GM18873 (cell line): ENCODE measurements around the gene LGALS3BP.

ENCODE experiments used
- ATAC-seq: cut with Tn5 transposase; IDR thresholded peaks from one replicate; pipeline ENCODE4 v1.9.1; 2021; ENCODE audit warnings: mild to moderate bottlenecking, moderate library complexity, moderate number of reproducible peaks; ENCODE audit not compliant: unreplicated experiment, low FRiP score

Gene LGALS3BP

GRCh38 chr17:78999947-79000395, 20.2 kb upstream of the LGALS3BP start:
- no peak for ATAC-seq

- ATAC-seq: no peak
These were observed 19.5 kb upstream of the LGALS3BP start for GRCh38 chr17:78999056-78999768.

DNA sequence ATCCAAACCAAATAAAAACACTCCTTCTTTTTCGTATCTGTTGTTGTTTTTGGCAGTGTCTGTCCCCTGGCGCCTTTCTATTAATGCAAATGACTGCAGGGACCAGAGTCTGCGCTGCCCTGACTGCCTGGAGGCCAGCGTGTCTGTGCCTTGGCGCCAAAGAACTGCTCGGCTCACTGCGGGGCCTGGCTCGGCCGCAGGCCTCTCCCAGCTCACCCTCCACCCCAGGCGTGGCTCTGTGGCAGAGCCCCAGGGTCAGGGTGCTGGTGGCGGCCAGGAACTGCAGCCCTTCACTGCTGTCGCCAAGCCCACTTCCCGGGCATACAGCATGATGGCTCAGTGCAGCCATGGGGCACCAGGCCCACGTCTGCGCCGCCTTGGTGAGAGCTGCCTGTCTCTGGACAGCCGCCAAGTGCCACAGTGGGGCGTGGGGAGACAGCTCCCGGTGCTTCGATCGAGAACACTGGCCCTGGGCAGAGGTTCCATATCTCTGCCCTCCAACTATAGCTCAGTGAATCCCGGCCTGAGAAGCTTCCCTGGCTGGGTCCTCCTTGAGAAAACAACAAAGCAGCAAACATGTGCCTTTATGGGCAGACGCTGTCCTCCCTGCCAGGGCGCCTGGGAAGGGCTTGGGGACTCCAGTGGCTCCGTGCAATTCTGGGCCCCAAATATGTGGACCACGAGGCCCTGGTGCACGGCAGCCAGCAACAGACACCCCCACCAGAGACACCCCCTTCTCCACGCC, 18.8 kb upstream of the LGALS3BP start:
- ATAC-seq: no peak

DNA sequence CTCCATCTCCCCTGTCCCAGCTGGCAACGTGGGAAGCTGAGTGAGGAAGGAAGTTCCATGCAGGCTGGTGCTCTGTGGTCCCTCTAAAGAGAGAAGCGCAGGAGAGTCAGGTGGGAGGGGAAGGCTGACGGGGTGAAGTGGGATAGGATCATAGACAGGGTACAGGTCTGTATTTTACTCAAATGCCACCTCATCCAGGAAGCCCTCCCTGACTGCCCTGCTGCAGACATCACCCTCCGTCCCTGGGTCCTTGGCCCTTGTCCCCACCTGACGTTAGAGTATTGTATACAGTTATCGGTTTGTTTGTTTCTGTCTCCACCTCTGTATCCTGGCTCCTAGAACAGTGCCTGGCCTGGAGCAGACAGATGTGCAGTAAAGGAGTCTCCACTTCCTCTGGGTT, 18.2 kb upstream of the LGALS3BP start:
- ATAC-seq: no peak

GRCh38 chr17:78997231-78997741, 17.6 kb upstream of the LGALS3BP start:
- no peak for ATAC-seq

DNA sequence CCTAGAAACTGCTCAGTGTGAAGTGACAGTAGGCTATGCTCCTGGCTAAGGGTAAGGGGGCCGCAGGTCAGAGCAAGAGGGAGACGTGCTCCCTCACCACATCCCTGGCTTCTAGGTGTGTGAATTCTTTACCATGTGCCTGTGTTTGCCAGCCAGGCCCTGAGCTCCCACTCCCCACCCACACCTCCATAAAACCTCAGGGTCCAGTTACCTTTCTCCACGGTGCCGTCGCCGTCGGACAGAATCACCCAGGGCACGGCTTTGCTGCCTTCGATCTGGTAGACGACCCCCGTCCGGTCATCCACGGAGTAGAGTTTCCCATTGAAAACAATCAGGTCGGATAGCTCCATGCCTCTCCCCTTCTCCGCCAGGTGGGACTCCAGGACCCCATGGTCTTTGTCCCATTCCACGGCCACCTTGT, 17.1 kb upstream of the LGALS3BP start:
- no peak for ATAC-seq

DNA sequence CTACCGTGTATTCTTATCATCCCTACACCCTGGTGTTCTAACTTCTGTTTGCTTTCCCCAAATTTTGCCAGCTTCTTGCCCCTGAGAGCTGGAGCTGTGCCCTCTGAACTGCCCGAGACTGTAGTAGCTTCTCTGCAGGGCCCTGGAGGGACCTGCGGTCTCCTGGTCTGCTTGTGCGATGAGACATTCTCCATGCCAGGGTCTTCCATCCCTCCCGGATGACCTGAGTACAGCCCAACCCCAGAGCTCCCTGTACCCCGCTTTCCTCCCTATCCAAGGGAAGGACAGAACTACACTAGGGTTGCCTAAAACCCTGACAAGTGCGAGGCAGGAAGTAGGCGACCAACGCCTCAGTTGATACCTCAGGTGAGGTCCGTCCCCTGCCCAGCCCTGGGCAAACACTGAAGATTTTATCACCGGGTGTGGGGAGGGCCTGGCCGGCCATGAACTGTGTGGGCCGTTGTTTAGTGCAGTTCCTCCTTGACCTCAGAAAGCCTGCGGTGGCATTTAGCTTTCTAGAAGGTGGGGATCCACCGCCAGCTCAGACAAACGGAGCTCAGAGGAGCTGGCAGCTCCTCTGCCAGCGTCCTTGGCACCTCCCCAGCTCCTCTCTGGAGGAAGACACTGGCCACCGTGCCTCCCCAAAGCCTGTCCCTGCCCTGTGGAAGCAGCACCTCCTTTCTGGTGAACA, 16.2 kb upstream of the LGALS3BP start:
- no peak for ATAC-seq

GRCh38 chr17:78995022-78995760, 15.5 kb upstream of the LGALS3BP start:
- no peak for ATAC-seq

- ATAC-seq: no peak
These were observed 14.4 kb upstream of the LGALS3BP start for GRCh38 chr17:78993981-78994671.

GRCh38 chr17:78993241-78993956, 13.7 kb upstream of the LGALS3BP start:
- ATAC-seq: no peak

DNA sequence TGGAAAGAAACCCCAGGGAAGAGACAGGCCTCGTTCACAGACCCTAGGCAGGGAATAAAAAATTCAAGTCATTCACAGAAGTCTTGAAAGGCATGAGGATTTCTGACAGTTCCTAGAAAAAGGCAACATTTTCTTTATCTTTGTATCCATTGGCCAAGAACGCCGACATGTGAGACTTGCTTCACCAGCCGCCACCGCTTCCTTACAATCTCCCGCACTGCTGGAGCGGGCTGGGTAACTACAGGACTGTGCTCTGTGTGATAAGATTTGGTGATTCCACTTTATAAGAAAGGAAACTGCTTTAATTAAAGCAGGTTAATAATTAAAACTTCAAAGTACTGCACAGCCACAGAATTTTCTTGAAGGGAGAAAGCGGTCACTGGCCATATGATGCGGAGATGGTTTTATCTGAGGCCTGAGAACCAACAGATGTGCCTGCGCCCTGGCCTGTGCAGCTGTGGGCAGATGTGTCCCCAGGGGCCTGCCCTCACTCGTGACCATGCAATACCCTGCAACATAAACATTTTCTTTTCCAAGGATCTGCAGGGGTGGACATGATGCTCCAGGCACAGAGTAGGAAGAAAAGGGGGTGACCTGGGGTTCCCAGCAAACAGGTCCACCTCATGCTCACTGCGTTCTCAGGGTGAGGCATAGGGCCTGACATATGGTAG, 13.0 kb upstream of the LGALS3BP start:
- no peak for ATAC-seq

- ATAC-seq: no peak
These were observed 12.3 kb upstream of the LGALS3BP start for GRCh38 chr17:78991906-78992532.

GRCh38 chr17:78991017-78991738, 11.5 kb upstream of the LGALS3BP start:
- no peak for ATAC-seq

DNA sequence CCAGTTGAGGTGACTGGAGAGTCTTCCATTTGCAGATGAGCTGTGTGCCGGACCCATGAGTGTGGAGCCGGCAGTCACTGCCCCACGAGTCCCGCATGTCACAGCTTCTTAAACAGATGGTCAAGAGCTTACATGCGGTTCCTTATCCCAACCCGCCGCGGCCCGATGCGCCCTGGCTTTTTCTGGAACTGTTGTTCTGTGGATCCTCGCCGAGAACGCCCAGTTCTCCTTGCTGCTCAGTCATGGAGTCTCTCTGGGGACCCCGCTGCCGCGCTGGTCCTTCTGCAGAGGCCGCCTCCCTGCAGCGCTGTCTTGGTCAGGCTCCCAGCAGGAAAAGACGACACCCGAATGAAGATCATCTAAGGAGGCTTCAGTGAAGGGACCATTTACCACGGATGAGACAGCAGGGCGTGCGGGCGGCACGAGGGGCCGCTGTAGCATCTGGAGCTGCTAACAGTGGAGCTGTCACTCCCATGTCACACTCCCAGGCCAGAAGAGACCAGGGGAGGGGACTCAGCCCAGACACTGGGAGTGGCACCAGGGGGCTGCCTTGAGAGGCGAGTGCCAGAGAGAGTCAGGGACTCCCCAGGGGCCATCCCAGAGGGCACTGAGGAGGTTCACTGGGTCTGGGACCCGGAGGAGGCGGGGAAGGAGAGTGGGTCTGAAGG, 10.8 kb upstream of the LGALS3BP start:
- no peak for ATAC-seq

- ATAC-seq: no peak
These were observed 8.4 kb upstream of the LGALS3BP start for GRCh38 chr17:78988152-78988551.

GRCh38 chr17:78986649-78987328, 7.1 kb upstream of the LGALS3BP start:
- no peak for ATAC-seq
